A549 (cell line): ENCODE measurements around the gene SOX10.

Experiments
- CTCF ChIP-seq: fragments of >200 bp; sonication (Bioruptor Twin); formaldehyde crosslinking; IDR thresholded peaks from 3 replicates; pipeline ENCODE4 v1.5.1; 2016
- FOXS1 ChIP-seq: fragments of 250-450 bp; sonication (Bioruptor Pico); IDR thresholded peaks from 2 replicates; pipeline ENCODE4 v1.5.0; 2020; ENCODE audit warnings: mild to moderate bottlenecking, moderate library complexity
- RFX5 ChIP-seq: fragments of 450-650 bp; IDR thresholded peaks from 2 replicates; pipeline ENCODE4 v1.7.1; 2014; ENCODE audit warnings: antibody characterized with exemption, mild to moderate bottlenecking, moderate library complexity

DNA sequence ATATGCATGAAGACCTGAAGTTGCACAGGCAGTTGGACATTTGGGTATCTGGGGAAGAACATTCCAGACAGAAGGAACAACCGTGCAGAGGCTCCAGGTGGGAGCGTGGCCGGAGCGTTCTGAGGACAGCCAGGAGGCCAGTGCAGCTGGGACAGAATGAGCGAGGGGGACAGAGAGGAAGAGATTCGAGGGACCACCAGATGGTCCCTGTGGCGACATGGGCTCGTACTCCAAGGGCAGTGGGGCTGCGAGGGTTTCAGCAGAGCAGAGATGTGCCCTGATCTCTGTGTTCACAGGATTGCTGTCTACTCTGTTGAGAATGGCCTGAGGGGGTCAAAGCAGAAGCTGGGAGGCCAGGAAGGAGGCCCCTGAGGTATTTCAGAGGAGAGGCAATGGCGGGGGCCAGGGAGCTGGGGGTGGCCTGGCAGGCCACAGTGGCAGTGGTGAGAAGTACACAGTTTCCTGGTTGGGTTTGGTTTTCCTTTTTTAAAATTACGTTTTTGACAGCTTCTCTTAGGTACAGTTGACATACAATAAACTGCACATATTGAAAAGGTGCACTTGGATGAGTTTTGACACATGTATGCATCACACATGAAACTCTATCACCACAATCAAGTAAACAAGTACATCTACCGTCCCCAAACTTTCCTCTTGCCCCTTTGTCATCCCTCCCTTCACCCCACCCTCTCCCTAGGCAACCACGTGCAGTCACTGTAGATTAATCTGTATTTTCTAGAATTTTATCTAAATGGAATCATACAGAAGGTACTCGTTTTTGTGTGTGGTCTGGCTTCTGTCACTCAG, 24.8 kb upstream of the SOX10 start:
- TF ChIP-seq CTCF: no peak
- TF ChIP-seq FOXS1 (CRISPR knock-in tag): no peak
- no peak for TF ChIP-seq RFX5
